ENCODE results near the gene RNF157. TPM values are rescaled to one million over a fixed set of nuclear protein-coding genes. Genes with fewer than 3 reads are reported as not detected.

RNF157 gene
- polyA plus RNA-seq, 1 experiment, result 0.50 TPM

DNA sequence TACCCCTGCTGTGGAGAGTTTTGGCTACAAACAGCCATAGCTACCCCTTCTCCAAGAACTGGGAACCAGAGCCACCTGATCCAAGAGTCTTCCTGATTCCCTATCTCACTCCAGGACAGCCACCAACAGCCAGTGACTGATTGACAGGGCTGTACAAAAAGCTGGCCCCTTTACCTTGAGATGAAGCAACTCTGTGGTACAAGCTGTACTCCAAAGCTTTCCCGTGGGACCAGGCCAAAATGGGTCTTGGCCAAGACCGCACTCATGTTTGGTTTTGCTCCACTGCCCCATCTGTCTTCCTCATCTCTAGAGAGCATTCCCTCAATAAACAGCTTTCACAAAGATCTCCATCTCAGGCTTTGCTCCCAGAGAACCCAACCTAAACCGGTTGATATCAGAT is 43.6 kb downstream of the RNF157 start:
- TF ChIP-seq, protein P1, sequence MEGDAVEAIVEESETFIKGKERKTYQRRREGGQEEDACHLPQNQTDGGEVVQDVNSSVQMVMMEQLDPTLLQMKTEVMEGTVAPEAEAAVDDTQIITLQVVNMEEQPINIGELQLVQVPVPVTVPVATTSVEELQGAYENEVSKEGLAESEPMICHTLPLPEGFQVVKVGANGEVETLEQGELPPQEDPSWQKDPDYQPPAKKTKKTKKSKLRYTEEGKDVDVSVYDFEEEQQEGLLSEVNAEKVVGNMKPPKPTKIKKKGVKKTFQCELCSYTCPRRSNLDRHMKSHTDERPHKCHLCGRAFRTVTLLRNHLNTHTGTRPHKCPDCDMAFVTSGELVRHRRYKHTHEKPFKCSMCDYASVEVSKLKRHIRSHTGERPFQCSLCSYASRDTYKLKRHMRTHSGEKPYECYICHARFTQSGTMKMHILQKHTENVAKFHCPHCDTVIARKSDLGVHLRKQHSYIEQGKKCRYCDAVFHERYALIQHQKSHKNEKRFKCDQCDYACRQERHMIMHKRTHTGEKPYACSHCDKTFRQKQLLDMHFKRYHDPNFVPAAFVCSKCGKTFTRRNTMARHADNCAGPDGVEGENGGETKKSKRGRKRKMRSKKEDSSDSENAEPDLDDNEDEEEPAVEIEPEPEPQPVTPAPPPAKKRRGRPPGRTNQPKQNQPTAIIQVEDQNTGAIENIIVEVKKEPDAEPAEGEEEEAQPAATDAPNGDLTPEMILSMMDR (IDR thresholded peaks at IDR 0.05; ENCODE audit: insufficient read depth, low read depth, low read length), result no peak
- no peaks in the 10 kb centered on the region for H3K36me3 ChIP-seq (ENCODE audit: control insufficient read depth, insufficient read depth, low read length)

DNA sequence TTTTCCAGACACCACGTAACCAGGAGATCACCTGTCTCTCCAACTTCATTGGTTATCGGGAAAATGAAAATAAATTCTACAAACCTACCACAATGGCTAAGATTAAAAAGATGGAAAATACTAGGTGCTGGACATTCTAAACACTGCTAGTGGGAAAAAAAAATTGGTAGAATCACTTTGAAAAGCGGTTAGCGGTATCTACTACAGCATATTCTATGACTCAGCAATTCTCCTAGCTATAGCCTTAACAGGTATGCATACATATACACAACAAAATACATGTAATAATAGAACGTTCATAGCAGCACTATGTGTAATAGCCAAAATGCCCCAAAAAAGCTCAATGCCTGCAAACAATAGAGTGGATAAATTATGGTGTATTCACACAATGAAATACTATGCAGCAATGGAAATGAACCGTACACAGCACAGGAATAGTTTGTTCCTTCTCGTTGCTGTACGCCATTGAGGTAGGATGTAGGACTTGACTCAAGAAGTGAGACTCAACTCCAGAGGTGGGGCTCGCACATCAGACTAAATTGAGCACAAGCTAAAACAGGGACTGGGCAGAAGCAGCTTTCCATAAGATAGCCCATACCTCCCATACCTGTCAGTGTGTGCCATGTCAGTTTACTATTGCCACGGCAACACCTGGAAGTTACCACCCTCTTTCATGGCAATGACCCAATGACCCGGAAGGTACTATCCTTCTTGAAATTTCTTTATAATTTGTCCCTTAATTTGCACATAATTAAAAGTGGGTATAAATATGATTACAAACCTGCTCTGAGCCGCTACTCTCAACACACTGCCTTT is 44.8 kb downstream of the RNF157 start:
- ChIA-PET POLR2A (no interaction called here), CTCF (interaction anchor here (0.9 to 1.3 kb wide), 3 partner anchors 10 to 74 kb away, joined by 3 to 4 read pairs (median 4); no protein-coding TSS in a partner anchor)
- H3K36me3 ChIP-seq (ENCODE audit: control insufficient read depth, insufficient read depth, low read length), result no peaks in the 10 kb centered on the region
- peaks cover 3% of the 10 kb centered on the region for H3K27me3 ChIP-seq (ENCODE audit: control insufficient read depth, insufficient read depth, low read length)
- no peak for DNase-seq (ENCODE audit: low read depth)
- TF ChIP-seq, protein P1 (IDR thresholded peaks at IDR 0.05; ENCODE audit: insufficient read depth, low read depth, low read length), result no peak
- no peak overlapping the region for H3K4me3 ChIP-seq (ENCODE audit: low read depth, low read length)

More for the DNA sequence above, 43.6 kb downstream of the RNF157 start:
- no peak for DNase-seq (ENCODE audit: low read depth)
- ChIA-PET POLR2A (no interaction called here), CTCF (interaction anchor here (0.9 to 1.1 kb wide), 2 partner anchors 13 to 75 kb away, joined by 4 read pairs; no protein-coding TSS in a partner anchor)
- Histone ChIP-seq H3K4me3 (ENCODE audit: low read depth, low read length) (no peak overlapping the region), H3K27me3 (ENCODE audit: control insufficient read depth, insufficient read depth, low read length) (peaks cover 3% of the 10 kb centered on the region)

DNA sequence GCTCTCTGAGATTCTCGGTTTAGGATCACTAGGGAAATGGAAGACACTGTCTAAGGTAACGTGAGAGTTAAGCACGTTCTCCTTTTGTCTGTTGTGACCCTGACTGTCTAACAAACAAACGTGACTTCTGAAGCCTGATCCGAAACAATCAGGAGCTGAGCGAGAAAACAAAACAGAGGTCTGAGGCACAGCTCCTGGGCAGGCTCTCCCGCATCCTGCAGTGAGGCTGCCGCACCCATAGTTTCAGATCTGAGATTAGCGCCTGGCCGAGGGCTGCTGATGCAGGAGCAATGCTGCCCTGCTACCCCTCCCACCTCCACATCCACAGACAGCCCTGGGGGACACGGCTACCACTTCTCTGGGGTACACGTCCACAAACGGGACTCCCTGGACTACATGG is 46.7 kb downstream of the RNF157 start:
- Histone ChIP-seq H3K27me3 (ENCODE audit: control insufficient read depth, insufficient read depth, low read length) (peaks cover 6% of the 10 kb centered on the region), H3K4me3 (ENCODE audit: low read depth, low read length) (no peak overlapping the region), H3K36me3 (ENCODE audit: control insufficient read depth, insufficient read depth, low read length) (no peaks in the 10 kb centered on the region)
- TF ChIP-seq, protein P1 (IDR thresholded peaks at IDR 0.05; ENCODE audit: insufficient read depth, low read depth, low read length), result no peak
- ChIA-PET POLR2A (no interaction called here), CTCF (interaction anchor here (0.5 to 3.6 kb wide), 4 partner anchors 11 to 73 kb away, joined by 3 to 26 read pairs (median 3); no protein-coding TSS in a partner anchor)
- DNase-seq (ENCODE audit: low read depth), result no peak

DNA sequence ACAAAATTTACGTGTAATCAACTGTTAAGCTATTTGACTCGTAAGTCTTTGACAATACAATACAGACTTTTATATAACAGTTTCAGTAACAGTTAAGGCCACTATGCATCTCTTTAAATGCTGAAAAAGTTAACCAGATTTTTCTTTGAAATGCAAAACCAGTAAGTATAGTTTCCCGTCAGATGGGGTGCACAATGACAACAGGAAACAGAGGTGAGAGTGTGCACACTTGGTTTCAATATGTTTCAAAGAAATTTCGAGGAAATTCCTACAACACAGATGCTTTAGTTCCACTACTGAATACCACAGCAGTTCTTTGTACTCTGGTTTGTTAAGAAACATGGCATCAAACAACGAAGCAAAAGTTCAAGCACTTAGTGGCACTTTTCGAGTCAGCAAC is 48.4 kb downstream of the RNF157 start:
- no peak overlapping the region for H3K4me3 ChIP-seq (ENCODE audit: low read depth, low read length)
- POLR2A ChIA-PET, result no interaction called here
- peaks cover 6% of the 10 kb centered on the region for H3K27me3 ChIP-seq (ENCODE audit: control insufficient read depth, insufficient read depth, low read length)
- H3K36me3 ChIP-seq (ENCODE audit: control insufficient read depth, insufficient read depth, low read length), result no peaks in the 10 kb centered on the region
- TF ChIP-seq, protein P1 (IDR thresholded peaks at IDR 0.05; ENCODE audit: insufficient read depth, low read depth, low read length), result no peak
- DNase-seq (ENCODE audit: low read depth), result no peak
- CTCF ChIA-PET, result interaction anchor here (0.8 to 3.6 kb wide), 6 partner anchors 9 to 88 kb away, joined by 3 to 26 read pairs (median 6); no protein-coding TSS in a partner anchor

DNA sequence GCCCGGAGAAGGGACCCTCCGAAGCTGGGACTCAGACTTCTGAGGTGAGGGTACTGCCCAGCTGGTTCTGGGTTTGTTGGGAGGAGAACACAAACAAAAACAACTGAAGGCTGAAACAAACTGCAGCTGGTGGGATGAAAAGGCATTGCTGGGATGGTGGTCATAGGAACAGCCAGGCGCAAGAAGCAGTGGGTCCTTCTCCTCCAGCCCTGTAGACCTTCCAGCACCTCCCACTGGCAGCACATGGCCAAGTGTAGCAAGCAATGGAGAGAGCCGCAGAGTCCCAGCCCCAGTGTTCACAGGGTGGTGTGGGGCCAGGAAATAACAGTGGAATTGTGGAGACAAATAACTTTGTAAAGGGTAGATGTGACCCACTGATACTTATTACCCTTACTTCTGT is 50.6 kb downstream of the RNF157 start:
- DNase-seq (ENCODE audit: low read depth), result no peak
- ChIA-PET POLR2A (no interaction called here), CTCF (interaction anchor here (0.5 to 1.9 kb wide), 3 partner anchors 13 to 90 kb away, joined by 3 to 8 read pairs (median 4); no protein-coding TSS in a partner anchor)
- Histone ChIP-seq H3K36me3 (ENCODE audit: control insufficient read depth, insufficient read depth, low read length) (no peaks in the 10 kb centered on the region), H3K27me3 (ENCODE audit: control insufficient read depth, insufficient read depth, low read length) (peaks cover 4% of the 10 kb centered on the region; the same call in 1 of the 2 replicates), H3K4me3 (ENCODE audit: low read depth, low read length) (no peak overlapping the region)
- TF ChIP-seq, protein P1 (IDR thresholded peaks at IDR 0.05; ENCODE audit: insufficient read depth, low read depth, low read length), result no peak
